Right renal cortex interstitium (tissue), 3 donors: ENCODE results near the gene PGAM5. TPM values are rescaled to one million over a fixed set of nuclear protein-coding genes. Genes with fewer than 3 reads are reported as not detected.
"Not testable (repeated sequence)": the region's sequence is repeated elsewhere in the genome, so short reads cannot be mapped to it uniquely, and the experiment has no call there.

Experiments
- DNase-seq, 3 donors: peaks; one replicate each; pipeline ENCODE4 v3.0.0-alpha.2; 2013; ENCODE audit warnings: low read depth in 3 of 3, low spot score in 2 of 3
- polyA plus RNA-seq, 3 donors: library from polyadenylated mRNA; unstranded; fragments of 120-200 nt; gene quantifications; one replicate each; pipeline ENCODE4 v1.2.1, GENCODE V29; 2013; ENCODE audit not compliant: insufficient read length in 3 of 3

The PGAM5 gene
- polyA plus RNA-seq, 3 donors = 17.0 to 20.5 (median 20.1) TPM

- DNase-seq = peak; percentile 68 to 91 (median 90)
Measured at GRCh38 chr12:132687211-132688164, 23.2 kb upstream of the PGAM5 start, which contains the start of the genes POLE and PXMP2. Gene POLE (minus strand): TSS chr12:132687342. CDS start chr12:132687315, 27 bp downstream. Gene PXMP2 (plus strand): TSS chr12:132687587. CDS start chr12:132687671, 84 bp downstream.

DNA sequence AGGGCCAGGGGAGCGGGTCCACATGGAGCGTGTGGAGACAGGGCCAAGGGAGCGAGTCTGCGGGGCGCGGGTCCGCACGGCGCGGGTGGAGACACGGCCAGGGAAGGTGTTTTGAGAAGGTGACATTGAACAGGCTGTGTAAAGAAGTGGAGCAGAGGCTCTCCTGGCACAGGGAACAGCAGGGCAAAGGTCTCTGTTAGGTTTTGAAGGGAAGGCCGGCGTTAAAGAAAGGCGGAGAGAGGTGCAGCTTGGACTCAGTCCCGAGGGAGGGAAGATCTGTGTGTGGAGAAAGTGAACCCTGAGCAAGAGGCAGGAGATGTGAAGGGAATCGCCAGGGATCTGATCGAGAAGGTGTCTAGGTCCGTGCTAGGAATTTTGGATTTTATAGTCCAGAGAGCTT, 21.4 kb upstream of the PGAM5 start:
- no peak for DNase-seq

DNA sequence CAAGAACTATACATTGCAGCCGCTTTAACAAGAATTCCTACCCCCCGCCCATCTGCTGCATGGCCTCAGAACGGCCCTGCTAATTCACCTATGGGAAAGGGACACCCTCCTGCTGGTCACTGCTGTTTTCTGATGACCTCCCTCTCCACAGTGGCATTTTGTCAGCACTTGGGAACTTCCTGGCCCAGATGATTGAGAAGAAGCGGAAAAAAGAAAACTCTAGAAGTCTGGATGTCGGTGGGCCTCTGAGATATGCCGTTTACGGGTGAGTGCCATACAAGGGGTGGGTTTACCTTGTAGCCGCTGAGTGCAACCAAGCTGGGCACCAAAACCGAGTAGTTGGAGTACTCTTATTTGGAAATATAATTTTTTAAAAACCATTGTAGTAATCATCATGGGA, 20.5 kb upstream of the PGAM5 start:
- no peak for DNase-seq

DNA sequence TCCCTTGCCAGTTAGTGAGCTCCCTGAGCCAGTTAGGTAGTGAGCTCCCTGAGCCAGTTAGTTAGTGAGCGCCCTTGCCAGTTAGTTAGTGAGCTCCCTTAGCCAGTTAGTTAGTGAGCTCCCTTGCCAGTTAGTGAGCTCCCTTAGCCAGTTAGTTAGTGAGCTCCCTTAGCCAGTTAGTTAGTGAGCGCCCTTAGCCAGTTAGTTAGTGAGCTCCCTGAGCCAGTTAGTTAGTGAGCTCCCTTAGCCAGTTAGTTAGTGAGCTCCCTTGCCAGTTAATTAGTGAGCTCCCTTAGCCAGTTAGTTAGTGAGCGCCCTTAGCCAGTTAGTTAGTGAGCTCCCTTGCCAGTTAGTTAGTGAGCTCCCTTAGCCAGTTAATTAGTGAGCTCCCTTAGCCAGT, 18.6 kb upstream of the PGAM5 start:
- DNase-seq = not testable (repeated sequence)

DNA sequence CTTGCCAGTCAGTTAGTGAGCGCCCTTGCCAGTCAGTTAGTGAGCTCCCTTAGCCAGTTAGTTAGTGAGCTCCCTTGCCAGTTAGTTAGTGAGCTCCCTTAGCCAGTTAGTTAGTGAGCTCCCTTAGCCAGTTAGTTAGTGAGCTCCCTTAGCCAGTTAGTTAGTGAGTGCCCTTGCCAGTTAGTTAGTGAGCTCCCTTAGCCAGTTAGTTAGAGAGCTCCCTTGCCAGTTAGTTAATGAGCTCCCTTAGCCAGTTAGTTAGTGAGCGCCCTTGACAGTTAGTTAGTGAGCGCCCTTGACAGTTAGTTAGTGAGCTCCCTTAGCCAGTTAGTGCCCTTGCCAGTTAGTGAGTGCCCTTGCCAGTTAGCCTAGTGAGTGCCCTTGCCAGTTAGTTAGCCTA, 15.8 kb upstream of the PGAM5 start:
- not testable (repeated sequence) for DNase-seq

DNA sequence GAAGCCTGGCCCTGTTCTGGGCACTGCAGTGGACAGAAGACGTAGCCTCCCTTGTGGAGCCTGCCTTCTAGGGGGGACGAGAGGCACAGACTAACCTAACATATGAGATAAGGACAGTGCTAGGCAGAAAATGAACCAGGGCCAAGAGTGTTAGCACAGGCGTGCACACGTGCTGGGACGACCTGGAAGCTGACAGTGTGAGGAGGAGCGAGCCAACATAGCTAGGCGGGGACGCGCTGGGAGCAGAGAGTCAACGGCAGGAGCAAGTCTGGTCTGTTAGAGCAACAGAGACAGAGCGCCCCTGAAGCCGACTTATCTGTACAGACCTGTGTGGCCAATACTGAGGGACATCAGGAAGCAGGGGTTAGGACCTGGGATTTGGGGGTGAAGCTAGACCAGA, 15.2 kb upstream of the PGAM5 start:
- no peak for DNase-seq

- no peak for DNase-seq
Measured at GRCh38 chr12:132698341-132698740, 12.3 kb upstream of the PGAM5 start.

GRCh38 chr12:132700212-132700822, 10.3 kb upstream of the PGAM5 start:
- DNase-seq = no peak

DNA sequence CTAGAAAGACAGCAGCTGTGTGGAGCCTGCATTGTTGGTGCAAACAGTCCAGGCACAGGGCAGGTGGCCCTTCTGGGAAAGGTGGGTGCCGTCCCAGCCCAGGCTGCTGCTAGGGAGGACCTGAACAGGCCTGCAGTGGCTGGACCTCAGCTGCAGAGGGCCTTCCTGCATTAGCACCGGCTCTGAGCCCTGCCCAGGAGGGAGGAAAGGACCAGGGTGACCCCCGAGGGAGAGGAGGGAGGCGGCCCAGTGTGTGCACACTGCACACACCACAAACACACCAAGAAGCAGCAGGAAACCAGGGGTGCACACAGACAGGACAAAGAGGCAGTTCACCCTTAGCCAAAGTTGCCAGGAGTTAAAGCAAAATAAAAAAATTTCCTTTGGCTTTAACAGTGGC, 8.0 kb upstream of the PGAM5 start:
- DNase-seq = no peak

GRCh38 chr12:132703641-132704040, 7.0 kb upstream of the PGAM5 start:
- DNase-seq = no peak

DNA sequence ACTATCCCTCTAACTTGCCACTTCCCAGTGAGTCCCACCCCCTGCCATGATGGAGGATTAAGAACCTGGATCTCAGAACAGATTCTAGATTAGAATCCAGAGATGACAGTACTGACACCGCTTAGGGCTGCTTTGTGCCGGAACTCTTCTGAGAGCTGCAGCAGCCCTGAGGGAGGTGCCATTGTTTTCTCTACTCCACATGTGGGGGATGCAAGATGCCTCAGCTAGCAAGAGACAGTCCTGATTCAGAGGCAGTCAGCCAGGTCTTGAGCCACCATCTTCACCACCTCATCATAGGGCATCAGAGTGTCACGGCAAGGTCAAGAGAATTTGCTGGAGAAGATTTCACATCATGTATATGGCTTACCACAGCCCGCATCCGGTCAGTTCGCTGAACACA, 3.4 kb upstream of the PGAM5 start:
- no peak for DNase-seq

GRCh38 chr12:132708150-132708549, 2.5 kb upstream of the PGAM5 start:
- no peak for DNase-seq

DNA sequence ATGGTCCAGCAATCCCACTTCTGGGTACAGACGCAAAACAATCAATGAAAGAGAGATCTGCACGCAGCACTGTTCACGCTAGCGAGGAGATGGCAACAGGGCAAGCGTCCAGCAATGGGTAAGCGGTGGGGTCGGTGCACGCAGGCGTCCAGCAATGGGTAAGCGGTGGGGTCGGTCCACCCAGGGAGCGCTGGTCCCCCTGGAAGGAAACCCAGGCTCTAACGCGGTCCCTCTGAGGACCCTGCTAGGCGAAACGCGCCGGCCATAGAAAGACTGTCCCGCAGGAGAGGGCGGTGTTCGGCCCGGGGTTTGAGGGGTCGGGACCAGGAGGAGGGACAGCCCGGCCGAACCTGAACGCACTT, 618 bp upstream of the PGAM5 start:
- DNase-seq = no peak

- DNase-seq = no peak
Measured at GRCh38 chr12:132711080-132711843, 620 bp downstream of the PGAM5 start.

- no peak for DNase-seq
Measured at GRCh38 chr12:132713123-132713522, 2.5 kb downstream of the PGAM5 start.

GRCh38 chr12:132715874-132716273, 5.2 kb downstream of the PGAM5 start:
- DNase-seq = no peak

DNA sequence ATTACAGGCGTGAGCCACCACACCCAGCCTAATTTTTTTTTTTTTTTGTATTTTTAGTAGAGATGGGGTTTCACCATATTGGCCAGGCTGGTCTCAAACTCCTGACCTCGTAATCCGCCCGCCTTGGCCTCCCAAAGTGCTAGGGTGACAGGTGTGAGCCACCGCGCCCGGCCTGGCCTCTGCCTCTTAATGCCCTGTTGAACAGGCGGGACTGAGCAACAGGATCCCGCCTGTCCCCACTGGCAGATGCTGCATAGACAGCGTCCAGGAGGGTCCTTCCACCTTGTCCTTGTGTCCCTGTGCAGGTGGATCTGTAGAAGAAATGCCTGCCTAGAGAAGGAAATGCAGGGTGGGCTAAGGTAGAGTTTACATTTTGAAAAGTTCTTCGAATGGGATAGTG, 5.7 kb downstream of the PGAM5 start:
- DNase-seq = no peak

DNA sequence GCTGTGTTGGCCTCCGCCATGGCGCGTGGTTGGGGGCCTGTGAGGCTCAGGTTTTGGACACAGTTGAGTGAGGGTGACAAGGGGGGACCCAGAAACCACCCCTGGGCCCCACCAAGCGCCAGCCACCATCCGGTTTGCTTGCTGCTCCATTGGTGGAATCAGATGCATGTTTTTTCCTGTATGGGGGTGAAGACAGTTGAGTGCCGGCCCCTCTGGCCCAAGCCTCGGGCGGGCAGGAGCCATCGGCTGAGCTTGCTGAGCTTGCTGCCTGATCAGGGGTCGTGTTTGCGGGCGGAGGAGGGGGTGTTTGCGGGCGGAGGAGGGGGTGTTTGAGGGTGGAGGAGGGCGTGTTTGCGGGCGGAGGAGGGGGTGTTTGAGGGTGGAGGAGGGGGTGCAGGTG, 6.4 kb downstream of the PGAM5 start:
- DNase-seq = no peak

DNA sequence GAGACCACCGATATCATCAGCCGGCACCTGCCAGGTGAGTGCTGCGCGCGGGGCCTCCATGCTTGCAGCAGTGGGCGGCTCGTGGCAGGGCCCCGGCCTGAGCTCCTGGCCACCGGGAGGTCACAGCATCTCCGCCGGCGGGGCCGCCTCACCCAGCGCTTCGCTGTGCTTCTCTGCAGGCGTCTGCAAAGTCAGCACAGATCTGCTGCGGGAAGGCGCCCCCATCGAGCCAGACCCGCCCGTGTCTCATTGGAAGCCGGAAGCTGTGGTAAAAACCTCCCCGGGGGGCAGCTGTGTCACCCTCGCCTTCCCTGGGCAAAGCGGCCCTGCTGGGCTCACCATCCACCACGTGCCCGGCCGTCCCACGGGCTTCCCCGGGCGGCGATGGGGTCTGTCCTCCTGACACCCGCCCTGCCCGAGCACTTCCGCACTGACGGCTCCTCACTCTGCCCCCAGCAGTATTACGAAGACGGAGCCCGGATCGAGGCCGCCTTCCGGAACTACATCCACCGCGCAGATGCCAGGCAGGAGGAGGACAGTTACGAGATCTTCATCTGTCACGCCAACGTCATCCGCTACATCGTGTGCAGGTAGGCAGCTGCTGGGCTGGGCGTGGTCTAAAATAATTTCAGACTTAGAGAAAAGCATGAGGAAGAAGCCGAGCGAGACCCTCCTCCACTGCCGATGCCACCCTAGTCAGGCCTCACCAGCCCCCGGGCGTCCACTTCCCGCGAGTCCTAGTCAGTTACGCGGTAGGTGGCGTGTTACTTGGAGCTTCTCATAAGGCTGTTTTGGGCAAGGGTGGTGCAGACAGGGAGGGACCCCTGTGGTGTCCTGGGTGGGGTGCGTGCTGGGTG, 7.1 kb downstream of the PGAM5 start:
- DNase-seq = no peak

- no peak for DNase-seq
Measured at GRCh38 chr12:132718644-132719043, 8.0 kb downstream of the PGAM5 start.
